ENCODE measurements around the gene ATP11A.

Gene ATP11A

GRCh38 chr13:112819111-112819510 is 129.3 kb downstream of the ATP11A start:
- DNase-seq, result no peak

DNA sequence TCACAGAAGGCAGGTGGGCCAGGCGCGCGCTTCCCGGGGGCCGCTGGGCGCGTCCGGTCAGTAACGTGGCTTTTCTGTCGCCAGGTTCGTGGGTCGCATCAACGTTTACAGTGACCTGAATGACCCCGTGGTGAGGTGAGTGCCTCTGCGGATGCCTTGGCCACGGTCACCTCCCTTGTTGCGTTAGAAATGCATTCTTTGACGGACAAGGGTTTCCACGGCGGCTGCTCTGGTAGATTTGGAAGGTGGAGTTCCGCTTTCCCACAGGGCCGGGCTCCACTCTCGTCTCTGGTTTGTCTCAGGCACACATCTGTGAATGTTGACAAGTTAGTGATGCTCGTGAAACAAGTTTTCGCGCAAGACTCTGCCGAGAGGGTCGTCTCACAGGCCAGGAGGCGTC is 130.0 kb downstream of the ATP11A start:
- DNase-seq, result no peak

GRCh38 chr13:112820318-112820717 is 130.5 kb downstream of the ATP11A start:
- DNase-seq, result no peak

DNA sequence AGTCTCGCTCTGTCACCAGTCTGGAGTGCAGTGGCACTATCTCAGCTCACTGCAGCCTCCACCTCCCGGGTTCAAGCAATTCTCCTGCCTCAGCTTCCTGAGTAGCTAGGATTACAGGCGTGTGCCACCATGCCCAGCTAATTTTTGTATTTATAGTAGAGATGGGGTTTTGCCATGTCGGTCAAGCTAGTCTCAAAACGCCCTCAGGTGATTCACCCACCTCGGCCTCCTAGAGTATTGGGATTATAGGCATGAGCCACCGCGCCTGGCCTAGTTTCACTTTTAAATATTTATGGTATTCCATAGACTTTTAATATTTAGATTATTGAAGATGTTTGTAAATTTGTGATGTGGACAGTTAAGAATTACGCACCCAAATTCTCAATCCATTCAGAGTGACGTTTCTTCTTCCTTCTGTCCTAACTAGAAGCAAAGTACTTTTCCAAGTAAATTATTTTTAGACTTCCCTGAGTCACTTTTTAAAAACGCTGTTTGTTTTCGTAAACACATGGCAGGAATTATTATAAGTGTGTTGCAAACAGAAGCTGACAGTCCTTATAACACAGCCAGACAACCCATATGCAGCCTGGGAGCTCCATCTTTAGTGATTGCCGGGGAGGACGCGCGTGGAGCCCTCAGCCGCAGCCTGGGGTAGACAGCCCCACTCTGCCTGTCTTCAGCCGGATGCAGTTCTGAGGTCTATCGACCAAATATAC is 131.7 kb downstream of the ATP11A start:
- no peak for DNase-seq

DNA sequence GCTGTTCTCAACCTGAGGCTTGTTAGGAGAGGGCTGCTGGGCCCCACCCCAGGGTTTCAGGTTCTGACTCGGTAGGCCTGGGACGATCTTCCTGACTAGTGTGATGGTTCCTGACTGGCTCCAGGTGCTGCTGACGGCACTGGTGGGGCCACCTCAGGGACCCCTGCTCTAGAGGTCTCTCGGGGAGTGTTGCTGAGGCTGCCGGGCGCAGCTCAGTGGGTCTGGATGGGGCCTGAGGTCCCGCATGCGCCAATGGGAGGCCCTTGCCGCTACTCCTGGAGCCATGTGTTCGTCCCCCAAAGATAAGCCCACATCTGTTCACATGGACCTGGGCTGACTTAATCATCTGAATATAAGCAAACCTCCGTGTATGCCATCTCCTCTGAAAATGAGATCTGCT is 133.0 kb downstream of the ATP11A start:
- DNase-seq, result no peak

DNA sequence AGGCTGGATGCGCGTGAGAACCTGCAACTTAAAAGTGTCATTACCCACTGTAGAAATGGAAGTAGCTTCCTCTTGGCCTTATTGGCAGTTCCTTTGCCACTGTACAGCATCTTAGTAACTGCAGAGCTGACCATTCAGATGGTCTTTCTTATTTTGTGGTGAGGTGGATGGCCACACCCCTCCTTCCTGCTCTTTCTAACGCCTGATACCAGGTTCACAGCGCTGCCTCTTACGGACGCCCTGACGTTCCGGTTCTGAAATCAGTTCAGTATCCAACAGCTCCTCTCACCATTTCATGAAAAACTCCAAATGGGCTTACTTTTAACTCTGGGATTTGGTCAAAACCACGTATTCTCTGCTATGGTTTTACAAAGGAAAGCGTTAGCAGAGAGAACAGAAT is 134.6 kb downstream of the ATP11A start:
- no peak for DNase-seq

GRCh38 chr13:112825071-112825470 is 135.2 kb downstream of the ATP11A start:
- DNase-seq, result no peak

- no peak for DNase-seq
These were observed 136.0 kb downstream of the ATP11A start for GRCh38 chr13:112825875-112826274.

DNA sequence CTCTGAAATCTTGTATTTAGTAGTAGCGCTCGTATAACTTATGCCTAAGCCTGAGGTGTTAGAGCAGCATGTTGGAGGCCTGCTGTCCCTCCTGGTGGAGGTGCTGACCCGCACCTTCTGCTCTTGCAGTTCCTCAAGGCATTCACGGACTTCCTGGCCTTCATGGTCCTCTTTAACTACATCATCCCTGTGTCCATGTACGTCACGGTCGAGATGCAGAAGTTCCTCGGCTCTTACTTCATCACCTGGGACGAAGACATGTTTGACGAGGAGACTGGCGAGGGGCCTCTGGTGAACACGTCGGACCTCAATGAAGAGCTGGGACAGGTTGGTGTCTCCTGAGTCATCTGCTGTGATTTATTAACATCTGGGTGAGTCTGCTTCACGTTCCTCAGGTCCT is 136.7 kb downstream of the ATP11A start:
- DNase-seq, result no peak

GRCh38 chr13:112828082-112828699 is 138.4 kb downstream of the ATP11A start:
- DNase-seq, result no peak

DNA sequence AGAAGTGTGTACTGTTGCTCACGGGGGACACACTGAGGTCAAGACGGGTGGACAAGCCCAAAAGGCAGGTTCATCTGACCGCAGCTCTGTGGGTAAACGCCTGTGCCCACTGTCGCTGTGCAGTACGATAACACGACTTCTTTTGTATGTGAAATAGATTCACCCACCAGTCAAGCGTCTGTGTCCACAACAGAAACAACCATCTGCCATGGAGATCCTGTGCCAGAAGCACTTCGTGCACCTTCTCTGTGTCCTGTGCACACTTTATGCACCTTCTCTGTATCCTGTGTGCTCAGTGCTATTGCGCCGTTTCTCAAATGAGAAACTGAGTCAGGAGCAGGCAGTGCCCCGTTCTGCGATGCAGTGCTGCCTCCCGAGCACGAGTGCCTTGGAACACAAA is 138.9 kb downstream of the ATP11A start:
- no peak for DNase-seq

- DNase-seq, result no peak
These were observed 141.4 kb downstream of the ATP11A start for GRCh38 chr13:112831196-112831595.

- DNase-seq, result no peak
These were observed 142.0 kb downstream of the ATP11A start for GRCh38 chr13:112831801-112832200.

- no peak for DNase-seq
These were observed 143.0 kb downstream of the ATP11A start for GRCh38 chr13:112832811-112833210.

GRCh38 chr13:112833551-112834257 is 143.9 kb downstream of the ATP11A start:
- DNase-seq, result no peak

DNA sequence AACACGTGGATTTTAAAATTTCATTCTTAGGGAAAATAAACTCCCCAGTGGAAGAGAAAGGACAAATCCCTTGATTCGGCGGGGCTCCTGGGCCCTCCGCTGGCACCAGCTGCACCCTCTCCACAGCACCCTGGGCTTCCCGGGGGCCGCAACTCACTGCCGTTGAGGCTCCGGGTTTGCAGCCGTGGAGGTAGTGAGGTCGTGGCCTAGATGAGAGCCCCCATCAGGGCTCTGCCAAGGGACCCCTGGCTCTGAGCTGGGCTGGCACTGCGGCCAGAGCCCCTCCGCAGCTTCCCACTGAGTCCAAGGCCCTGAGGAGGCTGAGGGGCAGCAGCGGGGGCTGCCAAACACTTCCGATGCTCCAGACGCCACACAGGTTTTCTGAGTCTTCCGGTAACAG is 145.5 kb downstream of the ATP11A start:
- no peak for DNase-seq

GRCh38 chr13:112835796-112836195 is 146.0 kb downstream of the ATP11A start:
- no peak for DNase-seq

DNA sequence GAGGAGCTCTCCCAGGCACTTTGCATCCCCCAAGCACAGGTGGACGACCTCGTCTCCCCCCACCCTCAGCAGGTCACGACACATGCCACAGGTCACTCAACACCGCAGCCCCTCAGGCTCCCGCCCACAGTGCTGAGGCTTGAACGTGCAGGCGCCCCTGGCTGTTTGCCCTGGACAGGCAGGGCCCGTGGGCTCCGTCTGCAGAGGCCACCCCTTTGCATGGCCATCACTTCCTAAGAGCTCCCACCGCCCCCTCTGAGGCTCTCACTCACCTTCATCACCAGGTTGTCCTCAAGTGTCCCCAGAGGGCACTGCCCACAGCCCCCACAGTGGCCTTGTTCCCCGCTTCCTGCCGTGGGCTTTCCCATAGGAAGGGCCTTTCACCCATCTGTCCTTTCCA is 147.1 kb downstream of the ATP11A start:
- DNase-seq, result no peak

DNA sequence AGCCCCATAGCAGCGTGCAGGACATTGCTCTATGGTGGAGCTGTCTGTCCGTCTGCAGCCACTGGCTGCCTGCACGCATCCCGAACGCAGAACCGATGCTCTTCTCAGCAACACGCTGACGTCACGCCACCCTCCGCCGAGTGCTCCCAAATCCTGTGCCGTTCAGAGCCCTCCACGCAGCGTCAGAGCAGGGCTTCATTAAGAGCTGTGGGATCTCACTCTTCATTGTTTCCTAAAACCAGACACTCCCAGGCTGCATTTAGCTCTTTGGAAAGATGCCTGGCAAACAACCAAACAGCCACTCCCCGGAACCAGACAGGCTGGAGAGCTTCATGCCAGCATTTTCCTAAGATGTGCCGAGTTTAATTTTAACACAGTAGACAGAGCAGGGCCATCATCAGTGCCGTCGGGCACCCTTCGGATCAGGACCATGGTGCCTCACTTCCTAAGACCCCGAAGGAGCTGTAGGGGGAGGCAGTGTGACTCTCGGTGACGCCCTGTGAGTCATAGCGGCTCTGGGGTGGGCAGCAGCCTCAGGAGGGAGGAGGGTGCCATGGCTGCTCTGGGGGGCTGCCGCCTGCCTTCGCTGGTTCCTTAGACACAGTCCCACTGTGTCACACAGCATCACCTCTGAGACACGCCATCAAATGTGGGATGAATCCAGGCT is 147.7 kb downstream of the ATP11A start:
- DNase-seq, result no peak

DNA sequence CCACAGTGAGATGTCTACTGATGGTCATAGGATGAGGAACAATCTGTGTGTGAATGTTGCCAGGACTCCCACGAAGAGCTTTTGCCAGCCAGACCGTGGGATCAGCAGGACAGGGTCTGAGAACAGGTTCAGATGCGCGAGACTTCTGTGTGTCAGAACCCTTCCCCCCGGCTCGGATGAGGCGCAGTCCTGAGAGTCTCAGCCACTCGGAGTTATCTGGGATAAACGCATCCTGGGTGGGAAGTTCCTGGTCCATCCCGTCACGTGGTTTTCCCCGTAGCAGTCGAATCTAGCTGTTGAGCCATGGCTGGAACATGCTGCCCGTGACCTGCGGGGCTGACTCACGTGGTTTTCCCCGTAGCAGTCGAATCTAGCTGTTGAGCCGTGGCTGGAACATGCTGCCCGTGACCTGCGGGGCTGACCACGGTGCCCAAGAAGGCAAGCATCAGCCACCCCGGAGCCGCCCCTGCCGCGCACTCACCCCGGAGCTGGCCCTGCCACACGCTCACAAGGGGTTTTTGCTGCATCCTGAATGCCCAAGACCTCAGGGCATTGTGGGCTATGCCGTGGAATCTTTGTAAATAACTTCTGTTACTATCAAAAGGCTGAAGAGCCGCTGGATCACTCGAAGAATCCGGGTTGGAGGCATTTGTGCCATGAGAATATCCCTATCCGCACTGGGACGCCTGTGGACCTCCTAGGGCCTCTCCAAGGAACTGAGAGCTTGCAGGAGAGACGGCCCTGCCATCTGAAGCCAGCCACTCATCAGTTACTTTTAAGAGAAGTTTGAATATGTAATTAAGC is 148.4 kb downstream of the ATP11A start:
- no peak for DNase-seq

DNA sequence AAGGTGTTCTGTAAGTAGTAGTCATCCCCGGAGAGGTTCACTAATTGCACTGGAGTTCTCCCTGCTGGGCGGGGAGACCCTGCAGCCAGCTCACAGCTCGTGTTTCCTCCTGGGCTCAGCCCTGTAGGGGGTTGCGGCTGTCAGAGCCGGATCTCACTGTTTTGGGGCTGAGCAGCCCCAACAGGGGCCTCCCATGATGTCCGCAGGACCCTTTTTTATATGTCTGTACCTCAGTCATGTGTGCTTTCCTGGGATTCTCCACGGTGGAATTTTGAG is 148.9 kb downstream of the ATP11A start:
- no peak for DNase-seq

DNA sequence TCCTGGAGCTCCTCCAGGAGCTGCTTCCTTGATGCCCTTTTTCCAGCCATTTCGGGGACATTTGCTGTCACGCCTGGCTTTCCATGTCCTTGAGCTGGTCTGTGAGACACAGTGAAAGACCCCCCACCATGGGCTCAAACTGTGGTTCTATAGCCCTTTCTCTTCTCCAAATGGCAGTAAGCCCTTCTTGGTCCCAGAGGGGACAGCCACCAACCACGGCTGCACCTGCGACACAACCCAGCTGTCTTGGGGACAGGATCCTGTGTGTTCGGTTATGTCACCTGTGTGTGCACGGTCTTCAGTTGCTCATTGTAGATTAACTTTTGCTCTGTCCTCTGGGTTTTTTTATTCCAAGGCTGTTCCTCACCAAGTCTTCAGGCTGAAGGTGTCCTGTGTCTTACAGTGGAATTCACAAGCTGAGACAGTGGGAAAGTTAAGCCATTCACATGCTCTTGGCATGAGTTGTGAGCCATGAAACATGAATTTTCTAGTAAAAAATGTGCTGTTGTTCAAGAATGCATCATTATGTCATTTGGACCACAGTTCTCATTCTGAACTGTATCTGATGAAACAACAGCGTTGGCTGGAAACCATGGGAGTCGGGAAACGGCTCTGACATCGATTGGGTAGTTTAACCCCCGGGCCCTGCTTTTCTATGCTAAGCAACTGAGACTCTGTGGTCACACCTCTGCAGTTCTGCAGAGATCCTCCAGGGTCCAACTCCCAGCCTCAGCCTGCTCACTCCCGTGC is 149.7 kb downstream of the ATP11A start:
- DNase-seq, result no peak
